ENCODE results near the gene BCLAF3. TPM values are rescaled to one million over a fixed set of nuclear protein-coding genes. Genes with fewer than 3 reads are reported as not detected.

The BCLAF3 gene
- polyA plus RNA-seq, 2 of the 4 experiments (the other 2 are of a cell fraction): 3.7 to 4.1 TPM

GRCh38 chrX:19991350-19991718, 473 bp upstream of the BCLAF3 start:
- 47% methylated on average over 6 of the region's 6 CpGs for WGBS (ENCODE audit: missing lambda C conversion rate)
- POLR2A ChIA-PET: no interaction called here
- Histone ChIP-seq H3K4me2 (peak overlapping the region; percentile 78), H3K9me3 (no peaks in the 10 kb centered on the region), H3K4me3 (peak overlapping the region; percentile 76), H3K4me1 (peaks cover 18% of the 10 kb centered on the region; the same call in 2 of the 3 replicates), H3K27ac (peak overlapping the region; percentile 90 to 97)
- no peak for DNase-seq (ENCODE audit: low read depth in 1 of 2, low spot score in 1 of 2)
- TF ChIP-seq MAFK (IDR thresholded peaks at IDR 0.05; ENCODE audit: partially characterized antibody): no peak
- 0 out of 2 replicates have a peak, but pooled peaks have one; percentile 19 for TF ChIP-seq POLR2A (IDR thresholded peaks at IDR 0.05; ENCODE audit: low read length)
- CTCF ChIA-PET: interaction anchor here (0.6 to 1.9 kb wide), 15 partner anchors 10 to 224 kb away, joined by 3 to 19 read pairs (median 3); no protein-coding TSS in a partner anchor
- 0 out of 6 replicates have a peak, but pooled peaks of 1 of the 2 experiments have one; percentile 4 for ATAC-seq
- no peak for FAIRE-seq

- peak overlapping the region; percentile 85 for H3K4me2 ChIP-seq
- ChIA-PET CTCF (interaction anchor here (0.6 to 1.9 kb wide), 3 partner anchors 12 to 608 kb away, joined by 3 to 5 read pairs (median 4); no protein-coding TSS in a partner anchor), POLR2A (no interaction called here)
- H3K4me3 ChIP-seq: peak overlapping the region; percentile 76
- DNase-seq (ENCODE audit: low read depth in 1 of 2, low spot score in 1 of 2) (peak in 1 of 2 experiments; percentile 10), FAIRE-seq (no peak), ATAC-seq (peak; percentile 33 to 49)
- H3K27ac ChIP-seq: peak overlapping the region; percentile 90 to 97
- TF ChIP-seq CHD4 (IDR thresholded peaks at IDR 0.05; ENCODE audit: borderline replicate concordance) (no peak), HOXB5 (CRISPR knock-in tag; IDR thresholded peaks at IDR 0.05) (no peak), RAD21 (conservative IDR thresholded peaks at IDR 0.05 in 1 of 2, IDR thresholded peaks at IDR 0.05 in 1 of 2) (no peak), ZC3H11A (IDR thresholded peaks at IDR 0.05) (no peak), HEYL (CRISPR knock-in tag; IDR thresholded peaks at IDR 0.05) (no peak), PHF8 (IDR thresholded peaks at IDR 0.05; ENCODE audit: borderline replicate concordance, low read depth) (no peak), KDM5A (IDR thresholded peaks at IDR 0.05) (no peak), RARB (CRISPR knock-in tag; IDR thresholded peaks at IDR 0.05) (no peak), HMGXB4 (CRISPR knock-in tag; IDR thresholded peaks at IDR 0.05; ENCODE audit: borderline replicate concordance) (no peak), ATOH8 (CRISPR knock-in tag; IDR thresholded peaks at IDR 0.05; ENCODE audit: low read depth) (no peak), HOXA7 (CRISPR knock-in tag; IDR thresholded peaks at IDR 0.05) (no peak), HOXB13 (CRISPR knock-in tag; IDR thresholded peaks at IDR 0.05; ENCODE audit: low read depth) (no peak), RCOR1 (IDR thresholded peaks at IDR 0.05; ENCODE audit: low read depth, low read length) (no peak)
- 3% methylated on average over 17 of the region's 25 CpGs for WGBS (ENCODE audit: missing lambda C conversion rate)
- peaks cover 1% of the 10 kb centered on the region; the same call in 1 of the 3 replicates for H3K9me3 ChIP-seq
- H3K4me1 ChIP-seq: peaks cover 20% of the 10 kb centered on the region; the same call in 2 of the 3 replicates
Observed at GRCh38 chrX:19990151-19990555, 708 bp downstream of the BCLAF3 start.

- no peak overlapping the region for H3K27ac ChIP-seq
- DNase-seq (ENCODE audit: low read depth in 1 of 2, low spot score in 1 of 2) (no peak), ATAC-seq (no peak), FAIRE-seq (no peak)
- peaks cover 20% of the 10 kb centered on the region; the same call in 2 of the 3 replicates for H3K4me1 ChIP-seq
- ChIA-PET CTCF (interaction anchor here (1.4 to 1.9 kb wide), 3 partner anchors 10 to 83 kb away, joined by 3 to 6 read pairs (median 3); no protein-coding TSS in a partner anchor), POLR2A (no interaction called here)
- TF ChIP-seq KDM1A (IDR thresholded peaks at IDR 0.05; ENCODE audit: low read depth) (no peak), MAFK (IDR thresholded peaks at IDR 0.05; ENCODE audit: partially characterized antibody) (peak; percentile 85)
- 97% methylated on average over 5 of the region's 5 CpGs for WGBS (ENCODE audit: missing lambda C conversion rate)
- H3K4me3 ChIP-seq: no peak overlapping the region
- peaks cover 4% of the 10 kb centered on the region; the same call in 1 of the 3 replicates for H3K9me3 ChIP-seq
- no peak overlapping the region for H3K4me2 ChIP-seq
Observed at GRCh38 chrX:19987856-19988255, 3.0 kb downstream of the BCLAF3 start.

GRCh38 chrX:19986531-19986930, 4.3 kb downstream of the BCLAF3 start:
- ATAC-seq: no peak
- Histone ChIP-seq H3K9me3 (peaks cover 4% of the 10 kb centered on the region; the same call in 1 of the 3 replicates), H3K4me1 (peaks cover 26% of the 10 kb centered on the region; the same call in 2 of the 3 replicates), H3K27ac (no peak overlapping the region), H3K4me3 (no peak overlapping the region), H3K4me2 (no peak overlapping the region)
- CTCF ChIA-PET: interaction anchor here (0.6 to 1.9 kb wide), 2 partner anchors 9 to 72 kb away, joined by 3 to 6 read pairs; no protein-coding TSS in a partner anchor
- no peak for FAIRE-seq
- POLR2A ChIA-PET: no interaction called here
- WGBS (ENCODE audit: missing lambda C conversion rate): 70% methylated on average over 3 of the region's 3 CpGs
- no peak for DNase-seq (ENCODE audit: low read depth in 1 of 2, low spot score in 1 of 2)
- TF ChIP-seq FOSL2 (IDR thresholded peaks at IDR 0.05) (no peak), FOSL2 (CRISPR knock-in tag; IDR thresholded peaks at IDR 0.05) (no peak), ZC3H11A (IDR thresholded peaks at IDR 0.05) (no peak), TP53 (CRISPR knock-in tag; IDR thresholded peaks at IDR 0.05) (no peak), BCL3 (IDR thresholded peaks at IDR 0.05) (no peak), EHF (CRISPR knock-in tag; IDR thresholded peaks at IDR 0.05) (no peak), ZSCAN20 (CRISPR knock-in tag; IDR thresholded peaks at IDR 0.05) (no peak), FOXS1 (CRISPR knock-in tag; IDR thresholded peaks at IDR 0.05) (no peak), PBX3 (IDR thresholded peaks at IDR 0.05) (no peak), TFCP2L1 (CRISPR knock-in tag; IDR thresholded peaks at IDR 0.05) (no peak), POLR2A (IDR thresholded peaks at IDR 0.05; ENCODE audit: low read length) (no peak), ESRRA (IDR thresholded peaks at IDR 0.05; ENCODE audit: borderline replicate concordance, low read length) (no peak), CHD4 (IDR thresholded peaks at IDR 0.05; ENCODE audit: borderline replicate concordance) (no peak)
